Duodenal mucosa (tissue), 2 donors: ENCODE results near the gene MAPT.
"Not testable (repeated sequence)": the region's sequence is repeated elsewhere in the genome, so short reads cannot be mapped to it uniquely, and the experiment has no call there.

Experiments
- H3K27ac ChIP-seq: one replicate; pipeline ENCODE4 v1.7.0; 2013; ENCODE audit warnings: low read depth, low read length
- H3K27me3 ChIP-seq, 2 donors: one replicate each; pipeline ENCODE4 v1.7.0; 2013; ENCODE audit warnings: low read length in 2 of 2, control low read depth in 1 of 2; ENCODE audit not compliant: insufficient read depth in 2 of 2, control insufficient read depth in 1 of 2
- H3K36me3 ChIP-seq, 2 donors: one replicate each; pipeline ENCODE4 v1.7.0; 2013; ENCODE audit warnings: low read length in 2 of 2, control low read depth in 1 of 2; ENCODE audit not compliant: insufficient read depth in 2 of 2, control insufficient read depth in 1 of 2
- H3K4me1 ChIP-seq, 2 donors: one replicate each; pipeline ENCODE4 v1.7.0; 2013; ENCODE audit warnings: low read length in 2 of 2, control low read depth in 1 of 2; ENCODE audit not compliant: insufficient read depth in 2 of 2, control insufficient read depth in 1 of 2
- H3K4me3 ChIP-seq, 2 donors: one replicate each; pipeline ENCODE4 v1.7.0; 2013; ENCODE audit warnings: low read length in 2 of 2, low read depth in 1 of 2
- H3K9ac ChIP-seq, 2 donors: one replicate each; pipeline ENCODE4 v1.7.0; 2013; ENCODE audit warnings: low read length in 2 of 2, low read depth in 1 of 2
- H3K9me3 ChIP-seq, 2 donors: one replicate each; pipeline ENCODE4 v1.7.0; 2013; ENCODE audit warnings: low read length in 2 of 2, control low read depth in 1 of 2; ENCODE audit not compliant: control insufficient read depth in 1 of 2

MAPT gene

GRCh38 chr17:45908460-45908859 lies 14.1 kb downstream of the MAPT start:
- Histone ChIP-seq H3K27ac (no peak overlapping the region), H3K9ac (no peak overlapping the region), H3K27me3 (peaks cover 12 to 19% of the 10 kb centered on the region in 2 donors), H3K9me3 (peaks cover 6 to 8% of the 10 kb centered on the region in 2 donors), H3K4me3 (no peak overlapping the region), H3K4me1 (peaks cover 0 to under 1% of the 10 kb centered on the region in 2 donors), H3K36me3 (no peaks in the 10 kb centered on the region)

GRCh38 chr17:45908935-45909334 lies 14.6 kb downstream of the MAPT start:
- no peak overlapping the region for H3K9ac ChIP-seq
- H3K27me3 ChIP-seq, result peaks cover 12 to 19% of the 10 kb centered on the region in 2 donors
- no peak overlapping the region for H3K4me3 ChIP-seq
- no peak overlapping the region for H3K27ac ChIP-seq
- no peaks in the 10 kb centered on the region for H3K36me3 ChIP-seq
- peaks cover 0 to 3% of the 10 kb centered on the region in 2 donors for H3K4me1 ChIP-seq
- H3K9me3 ChIP-seq, result peaks cover 6 to 8% of the 10 kb centered on the region in 2 donors

DNA sequence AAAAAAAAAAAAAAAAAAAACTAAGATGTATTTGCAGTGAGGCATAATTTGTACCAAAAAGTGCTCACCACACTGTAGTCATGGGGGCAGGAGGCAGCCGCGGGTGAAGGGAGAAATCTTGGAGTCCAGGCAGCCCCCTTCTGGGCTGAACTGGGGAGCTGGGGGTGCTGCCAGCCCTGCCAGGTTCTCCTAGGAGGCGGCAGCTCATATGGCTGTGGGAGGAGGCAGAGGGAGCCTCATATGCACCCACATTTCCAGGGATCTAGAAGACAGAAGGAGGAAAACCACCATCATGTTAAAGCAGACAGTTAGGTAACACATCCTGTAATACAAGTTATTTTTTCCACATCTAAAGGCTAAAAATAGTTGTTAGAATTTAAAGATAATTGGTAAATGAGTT lies 16.3 kb downstream of the MAPT start:
- Histone ChIP-seq H3K9ac (no peak overlapping the region), H3K4me3 (no peak overlapping the region), H3K27ac (no peak overlapping the region), H3K4me1 (peaks cover 0 to 3% of the 10 kb centered on the region in 2 donors), H3K36me3 (no peaks in the 10 kb centered on the region), H3K27me3 (peaks cover 9 to 22% of the 10 kb centered on the region in 2 donors), H3K9me3 (peaks cover 6 to 8% of the 10 kb centered on the region in 2 donors)

GRCh38 chr17:45912319-45912718 lies 18.0 kb downstream of the MAPT start:
- no peak overlapping the region for H3K27ac ChIP-seq

GRCh38 chr17:45913030-45913429 lies 18.7 kb downstream of the MAPT start:
- H3K36me3 ChIP-seq, H3K4me1 ChIP-seq, H3K4me3 ChIP-seq, H3K27ac ChIP-seq, H3K9ac ChIP-seq, H3K27me3 ChIP-seq, H3K9me3 ChIP-seq: not testable (repeated sequence)

More at GRCh38 chr17:45912319-45912718, 18.0 kb downstream of the MAPT start:
- peaks cover 0 to 3% of the 10 kb centered on the region in 2 donors for H3K4me1 ChIP-seq
- H3K9ac ChIP-seq, result no peak overlapping the region
- H3K27me3 ChIP-seq, result peaks cover 0 to 12% of the 10 kb centered on the region in 2 donors
- H3K36me3 ChIP-seq, result no peaks in the 10 kb centered on the region
- no peak overlapping the region for H3K4me3 ChIP-seq
- H3K9me3 ChIP-seq, result peaks cover 6 to 8% of the 10 kb centered on the region in 2 donors

DNA sequence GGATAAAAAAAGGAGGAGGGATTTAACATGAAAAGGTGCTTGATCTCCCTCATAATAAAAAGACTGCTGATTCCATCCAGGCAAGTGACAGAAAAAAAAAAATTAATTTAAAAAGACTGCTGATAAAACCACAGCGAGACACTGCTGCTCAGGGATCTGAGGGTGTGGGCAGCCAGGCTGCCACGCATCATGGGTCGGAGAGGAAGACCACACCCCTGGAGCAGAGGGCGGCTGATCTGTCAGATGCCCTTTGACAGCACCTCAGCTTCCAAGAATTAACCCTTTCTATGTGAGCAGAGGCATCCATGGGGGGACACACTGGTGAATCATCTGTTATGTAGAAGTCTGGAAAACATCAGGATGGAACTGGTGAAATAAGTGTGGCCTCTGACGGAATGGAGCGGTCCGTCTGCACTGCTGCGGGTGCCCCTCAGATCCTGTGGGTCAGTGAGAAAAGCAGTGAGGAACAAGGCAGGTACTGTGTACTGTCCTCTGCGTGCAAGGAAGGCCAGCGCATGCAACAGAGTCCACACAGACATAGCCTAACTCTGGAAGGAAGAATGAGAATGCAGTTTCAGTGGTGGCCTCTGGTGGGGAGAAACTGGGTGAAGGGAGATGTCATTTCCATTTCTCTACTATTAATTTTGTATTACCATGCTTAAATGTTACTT lies 19.8 kb downstream of the MAPT start:
- H3K4me3 ChIP-seq, result no peak overlapping the region
- peaks cover 0 to 3% of the 10 kb centered on the region in 2 donors for H3K4me1 ChIP-seq

DNA sequence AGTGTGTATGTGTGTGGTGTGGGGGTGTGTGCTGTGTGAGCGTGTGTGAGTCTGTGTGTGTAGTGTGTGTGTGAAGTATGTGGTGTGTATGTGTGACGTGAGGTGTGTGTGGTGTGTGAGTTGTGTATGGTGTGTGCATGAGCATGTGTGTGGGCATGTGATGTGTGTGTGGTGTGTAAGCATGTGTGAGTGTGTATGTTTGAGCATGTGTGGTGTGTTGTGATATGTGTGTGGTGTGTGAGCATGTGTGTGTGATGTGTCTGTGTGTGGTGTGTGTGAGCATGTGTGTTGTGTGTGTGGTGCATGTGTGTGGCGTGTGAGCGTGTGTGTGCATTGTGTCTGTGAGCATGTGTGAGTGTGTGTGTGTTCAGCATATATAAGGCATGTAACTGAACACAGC lies 20.9 kb downstream of the MAPT start:
- Histone ChIP-seq H3K9ac (no peak overlapping the region), H3K4me1 (peaks cover 0 to 3% of the 10 kb centered on the region in 2 donors)

More for the DNA sequence above, 19.8 kb downstream of the MAPT start:
- Histone ChIP-seq H3K9me3 (peaks cover 6 to 8% of the 10 kb centered on the region in 2 donors), H3K9ac (no peak overlapping the region), H3K36me3 (no peaks in the 10 kb centered on the region), H3K27ac (no peak overlapping the region), H3K27me3 (peaks cover 0 to 6% of the 10 kb centered on the region in 2 donors)

GRCh38 chr17:45917081-45917480 lies 22.7 kb downstream of the MAPT start:
- no peaks in the 10 kb centered on the region for H3K36me3 ChIP-seq
- H3K4me1 ChIP-seq, result peaks cover 0 to 3% of the 10 kb centered on the region in 2 donors

More for the DNA sequence above, 20.9 kb downstream of the MAPT start:
- H3K27ac ChIP-seq, result no peak overlapping the region
- peaks cover 0 to 6% of the 10 kb centered on the region in 2 donors for H3K27me3 ChIP-seq
- H3K36me3 ChIP-seq, result no peaks in the 10 kb centered on the region
- H3K9me3 ChIP-seq, result peaks cover 6 to 8% of the 10 kb centered on the region in 2 donors
- no peak overlapping the region for H3K4me3 ChIP-seq

DNA sequence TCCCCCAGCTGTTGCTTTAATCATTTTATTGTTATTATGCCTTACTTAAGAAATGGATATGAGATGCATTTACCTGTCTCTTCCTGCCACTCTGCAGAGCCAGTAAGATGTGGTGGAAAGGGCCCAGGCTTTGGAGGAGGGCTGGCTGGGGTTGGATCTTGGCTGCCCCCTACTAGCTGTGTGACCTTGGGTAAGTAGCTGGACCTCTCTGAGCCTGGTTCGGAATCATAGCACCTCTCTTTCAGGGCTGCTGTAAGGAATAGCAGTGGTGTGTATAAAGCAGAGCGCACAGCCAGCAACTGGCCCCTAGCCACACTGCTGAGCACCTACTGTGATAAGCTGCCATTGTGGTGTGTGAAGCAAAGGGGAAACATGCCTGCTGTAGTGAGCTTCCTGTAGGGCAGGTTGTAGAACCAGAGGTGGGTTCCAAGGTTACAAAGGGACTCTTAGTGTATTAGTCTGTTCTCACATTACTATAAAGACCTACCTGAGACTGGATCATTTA lies 23.9 kb downstream of the MAPT start:
- Histone ChIP-seq H3K27me3 (peaks cover 3 to 6% of the 10 kb centered on the region in 2 donors), H3K4me1 (peaks cover 0 to 3% of the 10 kb centered on the region in 2 donors), H3K27ac (no peak overlapping the region), H3K9ac (no peak overlapping the region), H3K36me3 (no peaks in the 10 kb centered on the region), H3K4me3 (no peak overlapping the region), H3K9me3 (no peaks in the 10 kb centered on the region)

More at GRCh38 chr17:45917081-45917480, 22.7 kb downstream of the MAPT start:
- H3K27me3 ChIP-seq, result peaks cover 3 to 6% of the 10 kb centered on the region in 2 donors
- peaks cover 5 to 6% of the 10 kb centered on the region in 2 donors for H3K9me3 ChIP-seq
- H3K27ac ChIP-seq, result no peak overlapping the region
- H3K4me3 ChIP-seq, result no peak overlapping the region
- H3K9ac ChIP-seq, result no peak overlapping the region

GRCh38 chr17:45919136-45919535 lies 24.8 kb downstream of the MAPT start:
- Histone ChIP-seq H3K9me3 (no peaks in the 10 kb centered on the region), H3K27ac (no peak overlapping the region), H3K9ac (no peak overlapping the region), H3K4me1 (no peaks in the 10 kb centered on the region), H3K27me3 (peaks cover 3 to 6% of the 10 kb centered on the region in 2 donors), H3K4me3 (no peak overlapping the region), H3K36me3 (no peaks in the 10 kb centered on the region)
